ENCODE results near the gene CFAP141.
A peak's percentile ranks its signal among the peaks of the same experiment; 100 is the strongest.

The CFAP141 gene

DNA sequence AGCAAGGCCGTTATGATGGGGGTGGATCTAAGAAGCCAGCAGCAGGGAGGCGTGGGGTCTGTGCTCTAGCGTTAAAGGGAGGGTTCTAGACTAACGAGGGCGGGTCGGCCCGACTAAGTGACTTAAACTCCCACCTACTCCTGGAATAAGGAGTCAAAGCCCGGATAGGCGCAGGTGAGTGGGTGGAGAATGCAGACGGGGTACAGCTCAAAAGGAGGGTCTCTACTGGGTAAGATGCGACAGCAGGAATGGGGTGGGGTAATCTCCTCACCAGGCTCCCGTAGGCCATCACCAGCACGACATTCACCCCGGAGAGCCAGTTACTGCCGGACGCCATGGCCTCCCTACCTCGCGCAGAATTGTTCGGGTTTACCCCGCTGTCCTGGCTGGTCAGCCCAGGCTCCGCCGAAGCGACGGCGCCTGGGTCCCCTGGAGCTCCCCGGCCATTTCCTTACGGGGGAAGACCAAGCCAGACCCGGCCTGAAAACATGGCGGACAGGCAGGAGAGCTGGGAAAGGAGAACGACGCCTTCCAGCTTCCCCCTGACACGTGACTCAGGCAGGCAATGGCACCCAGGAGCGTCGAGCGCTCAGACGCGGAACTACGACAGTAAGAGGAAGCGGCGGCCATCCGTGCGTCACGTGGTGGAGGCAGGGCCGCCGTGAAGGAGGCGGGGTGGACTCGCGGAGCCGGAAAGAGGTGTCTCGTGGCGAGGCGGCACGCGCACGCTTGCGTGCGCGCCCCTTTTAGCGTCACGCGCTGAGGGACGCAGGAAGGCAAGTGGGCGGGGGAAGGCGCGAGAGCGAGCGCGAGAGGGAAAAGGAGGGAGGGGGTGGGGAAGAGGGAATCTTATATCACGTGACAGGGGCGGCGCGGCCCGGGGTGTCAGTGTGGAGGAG is 14.2 kb upstream of the CFAP141 start, which contains the start of gene UBAP2L (continued):
- peak; percentile 51; the same call in 1 of the 2 replicates for TF ChIP-seq ZNF518A (tag by site-specific recombination; conservative IDR thresholded peaks at IDR 0.05; ENCODE audit: low read depth)
- no peak for TF ChIP-seq ZNF292 (tag by site-specific recombination; IDR thresholded peaks at IDR 0.05; ENCODE audit: borderline replicate concordance, low read depth)
- TF ChIP-seq KLF7 (tag by site-specific recombination; IDR thresholded peaks at IDR 0.05; ENCODE audit: borderline replicate concordance), result no peak; the same call in 1 of the 2 replicates
- peak; percentile 84; the same call in 1 of the 2 replicates for TF ChIP-seq ZNF280D (tag by site-specific recombination; IDR thresholded peaks at IDR 0.05)
- TF ChIP-seq, protein P1, sequence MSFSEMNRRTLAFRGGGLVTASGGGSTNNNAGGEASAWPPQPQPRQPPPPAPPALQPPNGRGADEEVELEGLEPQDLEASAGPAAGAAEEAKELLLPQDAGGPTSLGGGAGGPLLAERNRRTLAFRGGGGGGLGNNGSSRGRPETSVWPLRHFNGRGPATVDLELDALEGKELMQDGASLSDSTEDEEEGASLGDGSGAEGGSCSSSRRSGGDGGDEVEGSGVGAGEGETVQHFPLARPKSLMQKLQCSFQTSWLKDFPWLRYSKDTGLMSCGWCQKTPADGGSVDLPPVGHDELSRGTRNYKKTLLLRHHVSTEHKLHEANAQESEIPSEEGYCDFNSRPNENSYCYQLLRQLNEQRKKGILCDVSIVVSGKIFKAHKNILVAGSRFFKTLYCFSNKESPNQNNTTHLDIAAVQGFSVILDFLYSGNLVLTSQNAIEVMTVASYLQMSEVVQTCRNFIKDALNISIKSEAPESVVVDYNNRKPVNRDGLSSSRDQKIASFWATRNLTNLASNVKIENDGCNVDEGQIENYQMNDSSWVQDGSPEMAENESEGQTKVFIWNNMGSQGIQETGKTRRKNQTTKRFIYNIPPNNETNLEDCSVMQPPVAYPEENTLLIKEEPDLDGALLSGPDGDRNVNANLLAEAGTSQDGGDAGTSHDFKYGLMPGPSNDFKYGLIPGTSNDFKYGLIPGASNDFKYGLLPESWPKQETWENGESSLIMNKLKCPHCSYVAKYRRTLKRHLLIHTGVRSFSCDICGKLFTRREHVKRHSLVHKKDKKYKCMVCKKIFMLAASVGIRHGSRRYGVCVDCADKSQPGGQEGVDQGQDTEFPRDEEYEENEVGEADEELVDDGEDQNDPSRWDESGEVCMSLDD (tag by site-specific recombination; IDR thresholded peaks at IDR 0.05), result peak; percentile 61; the same call in 1 of the 2 replicates
- peak; percentile 77 for TF ChIP-seq EGR2 (tag by site-specific recombination; IDR thresholded peaks at IDR 0.05; ENCODE audit: low read depth)
- TF ChIP-seq ZNF366 (tag by site-specific recombination; conservative IDR thresholded peaks at IDR 0.05), result peak; percentile 82
- TF ChIP-seq ZNF600 (tag by site-specific recombination; IDR thresholded peaks at IDR 0.05), result peak; percentile 92
- TF ChIP-seq ZSCAN4 (tag by site-specific recombination; IDR thresholded peaks at IDR 0.05), result 0 out of 2 replicates have a peak, but pooled peaks have one; percentile 11
- peak; percentile 31; the same call in 1 of the 2 replicates for TF ChIP-seq ZNF157 (tag by site-specific recombination; IDR thresholded peaks at IDR 0.05)
- no peak for TF ChIP-seq ZNF324 (tag by site-specific recombination; IDR thresholded peaks at IDR 0.05)
- peak; percentile 92 for TF ChIP-seq SP2 (tag by site-specific recombination; IDR thresholded peaks at IDR 0.05)
- peak; percentile 97 for TF ChIP-seq ZNF501 (tag by site-specific recombination; IDR thresholded peaks at IDR 0.05)
- TF ChIP-seq ZFP3 (tag by site-specific recombination; IDR thresholded peaks at IDR 0.05; ENCODE audit: low read depth), result no peak
- TF ChIP-seq ZBTB6 (tag by site-specific recombination; IDR thresholded peaks at IDR 0.05), result 0 out of 2 replicates have a peak, but pooled peaks have one; percentile 12
- peak; percentile 94 for TF ChIP-seq IKZF3 (tag by site-specific recombination; IDR thresholded peaks at IDR 0.05)
- TF ChIP-seq KLF16 (tag by site-specific recombination; IDR thresholded peaks at IDR 0.05), result peak; percentile 29
- TF ChIP-seq GLIS1 (tag by site-specific recombination; IDR thresholded peaks at IDR 0.05), result peak; percentile 61
- peak; percentile 57; the same call in 1 of the 2 replicates for TF ChIP-seq ZNF391 (tag by site-specific recombination; IDR thresholded peaks at IDR 0.05; ENCODE audit: borderline replicate concordance, low read depth)
- peak; percentile 86 for TF ChIP-seq SP3 (tag by site-specific recombination; IDR thresholded peaks at IDR 0.05)
- TF ChIP-seq, protein P2, sequence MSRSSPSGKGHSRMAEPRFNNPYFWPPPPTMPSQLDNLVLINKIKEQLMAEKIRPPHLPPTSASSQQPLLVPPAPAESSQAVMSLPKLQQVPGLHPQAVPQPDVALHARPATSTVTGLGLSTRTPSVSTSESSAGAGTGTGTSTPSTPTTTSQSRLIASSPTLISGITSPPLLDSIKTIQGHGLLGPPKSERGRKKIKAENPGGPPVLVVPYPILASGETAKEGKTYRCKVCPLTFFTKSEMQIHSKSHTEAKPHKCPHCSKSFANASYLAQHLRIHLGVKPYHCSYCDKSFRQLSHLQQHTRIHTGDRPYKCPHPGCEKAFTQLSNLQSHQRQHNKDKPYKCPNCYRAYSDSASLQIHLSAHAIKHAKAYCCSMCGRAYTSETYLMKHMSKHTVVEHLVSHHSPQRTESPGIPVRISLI (tag by site-specific recombination; IDR thresholded peaks at IDR 0.05), result no peak
- no peak for TF ChIP-seq ZNF354C (tag by site-specific recombination; IDR thresholded peaks at IDR 0.05; ENCODE audit: borderline replicate concordance, low read depth)
- TF ChIP-seq KLF1 (tag by site-specific recombination; IDR thresholded peaks at IDR 0.05), result peak; percentile 27
- peak; percentile 46; the same call in 1 of the 2 replicates for TF ChIP-seq ZIC2 (tag by site-specific recombination; IDR thresholded peaks at IDR 0.05)
